GM12878 (cell line): ENCODE data around the gene CA11.

Source experiments
- EP300 ChIP-seq, 2 experiments: fragments of 150-350 bp in 1 of 2; IDR thresholded peaks; 2 replicates each; pipeline ENCODE4 v1.6.1; 2011 to 2012; ENCODE audit warnings: low read depth in 2 of 2, low read length in 2 of 2, borderline replicate concordance in 1 of 2, improper control_type of control experiment in 1 of 2, inconsistent platforms in 1 of 2; ENCODE audit not compliant: control insufficient read depth in 1 of 2
- EZH2 ChIP-seq: IDR thresholded peaks from 2 replicates; pipeline ENCODE4 v1.6.1; 2012; ENCODE audit warnings: low read depth, mild to moderate bottlenecking, control low read depth, inconsistent platforms, low read length, borderline replicate concordance; ENCODE audit not compliant: control insufficient read depth
- TF ChIP-seq, protein P1 (sequence below), 3 experiments: IDR thresholded peaks in 2 of 3; conservative IDR thresholded peaks in 1 of 3; 2 replicates each; pipeline ENCODE4 v1.5.1; 2011; ENCODE audit warnings: low read depth in 3 of 3, low read length in 3 of 3, mild to moderate bottlenecking in 3 of 3, control low read depth in 2 of 3, moderate library complexity in 2 of 3, inconsistent platforms in 1 of 3, mixed read lengths in 1 of 3; ENCODE audit not compliant: control insufficient read depth in 2 of 3, insufficient read depth in 1 of 3; ENCODE audit errors: extremely low read depth in 1 of 3
- TF ChIP-seq, protein P2 (sequence below): IDR thresholded peaks from 2 replicates; pipeline ENCODE4 v1.6.1; 2011; ENCODE audit warnings: borderline replicate concordance, low read depth, mild to moderate bottlenecking, moderate library complexity, mixed read lengths, low read length; ENCODE audit not compliant: insufficient read depth; ENCODE audit errors: extremely low read length

- TF ChIP-seq, protein P1, sequence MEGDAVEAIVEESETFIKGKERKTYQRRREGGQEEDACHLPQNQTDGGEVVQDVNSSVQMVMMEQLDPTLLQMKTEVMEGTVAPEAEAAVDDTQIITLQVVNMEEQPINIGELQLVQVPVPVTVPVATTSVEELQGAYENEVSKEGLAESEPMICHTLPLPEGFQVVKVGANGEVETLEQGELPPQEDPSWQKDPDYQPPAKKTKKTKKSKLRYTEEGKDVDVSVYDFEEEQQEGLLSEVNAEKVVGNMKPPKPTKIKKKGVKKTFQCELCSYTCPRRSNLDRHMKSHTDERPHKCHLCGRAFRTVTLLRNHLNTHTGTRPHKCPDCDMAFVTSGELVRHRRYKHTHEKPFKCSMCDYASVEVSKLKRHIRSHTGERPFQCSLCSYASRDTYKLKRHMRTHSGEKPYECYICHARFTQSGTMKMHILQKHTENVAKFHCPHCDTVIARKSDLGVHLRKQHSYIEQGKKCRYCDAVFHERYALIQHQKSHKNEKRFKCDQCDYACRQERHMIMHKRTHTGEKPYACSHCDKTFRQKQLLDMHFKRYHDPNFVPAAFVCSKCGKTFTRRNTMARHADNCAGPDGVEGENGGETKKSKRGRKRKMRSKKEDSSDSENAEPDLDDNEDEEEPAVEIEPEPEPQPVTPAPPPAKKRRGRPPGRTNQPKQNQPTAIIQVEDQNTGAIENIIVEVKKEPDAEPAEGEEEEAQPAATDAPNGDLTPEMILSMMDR (IDR thresholded peaks at IDR 0.05 in 2 of 3, conservative IDR thresholded peaks at IDR 0.05 in 1 of 3; ENCODE audit: control insufficient read depth in 2 of 3, extremely low read depth in 1 of 3, insufficient read depth in 1 of 3, low read depth in 3 of 3, low read length in 3 of 3), result no peak
- TF ChIP-seq, protein P2, sequence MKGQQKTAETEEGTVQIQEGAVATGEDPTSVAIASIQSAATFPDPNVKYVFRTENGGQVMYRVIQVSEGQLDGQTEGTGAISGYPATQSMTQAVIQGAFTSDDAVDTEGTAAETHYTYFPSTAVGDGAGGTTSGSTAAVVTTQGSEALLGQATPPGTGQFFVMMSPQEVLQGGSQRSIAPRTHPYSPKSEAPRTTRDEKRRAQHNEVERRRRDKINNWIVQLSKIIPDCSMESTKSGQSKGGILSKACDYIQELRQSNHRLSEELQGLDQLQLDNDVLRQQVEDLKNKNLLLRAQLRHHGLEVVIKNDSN, result no peak
- TF ChIP-seq EZH2 (no peak), EP300 (IDR thresholded peaks at IDR 0.05; ENCODE audit: borderline replicate concordance in 1 of 2, control insufficient read depth in 1 of 2, low read depth in 2 of 2, low read length in 2 of 2) (no peak)
Observed at GRCh38 chr19:48646722-48647216, 782 bp upstream of the CA11 start.
